ENCODE measurements around the gene RAB11FIP3. TPM values are rescaled to one million over a fixed set of nuclear protein-coding genes. Genes with fewer than 3 reads are reported as not detected.

Gene RAB11FIP3
- total and polyA plus RNA-seq, 2 donors, result 6.8 to 26.7 TPM

DNA sequence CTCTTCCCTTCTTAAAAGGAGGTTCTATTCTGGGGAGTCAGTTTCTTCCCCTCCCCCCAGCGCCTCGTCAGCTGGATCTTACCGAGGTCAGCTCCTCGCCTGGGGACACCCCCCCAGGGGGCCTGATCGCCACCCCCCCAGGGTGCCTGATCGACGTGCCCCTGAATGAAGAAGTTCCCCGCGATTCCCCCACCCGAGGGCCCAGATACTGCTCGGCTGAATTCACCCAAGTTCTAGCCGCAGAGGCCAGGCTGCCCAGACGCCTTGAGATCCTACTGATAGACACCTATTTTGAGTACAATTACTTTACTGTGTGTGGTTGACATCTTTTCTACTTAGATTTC is 1.4 kb downstream of the RAB11FIP3 start:
- H3K36me3 ChIP-seq (ENCODE audit: control insufficient read depth in 2 of 2, insufficient read depth in 2 of 2, low read length in 1 of 2), result peaks cover 0 to 3% of the 10 kb centered on the region in 2 donors
- peak in 1 of 9 donors; percentile 6 for DNase-seq (ENCODE audit: low read depth in 6 of 9, low spot score in 9 of 9)
- H3K27me3 ChIP-seq (ENCODE audit: control insufficient read depth in 2 of 2, insufficient read depth in 1 of 2, low read length in 1 of 2), result peaks cover 0 to 40% of the 10 kb centered on the region in 2 donors
- 30% methylated on average over 13 of the region's 13 CpGs for WGBS
- H3K9me3 ChIP-seq (ENCODE audit: control insufficient read depth in 2 of 2, insufficient read depth in 1 of 2, low read length in 1 of 2), result no peaks in the 10 kb centered on the region
- no peak overlapping the region for H3K27ac ChIP-seq (ENCODE audit: low read depth in 1 of 2, low read length in 1 of 2)
- peaks cover 16 to 22% of the 10 kb centered on the region in 2 donors for H3K4me1 ChIP-seq (ENCODE audit: control insufficient read depth in 2 of 2, insufficient read depth in 2 of 2, low read length in 2 of 2)
- peak overlapping the region; percentile 53 to 85 for H3K4me3 ChIP-seq (ENCODE audit: low read length in 2 of 2)

DNA sequence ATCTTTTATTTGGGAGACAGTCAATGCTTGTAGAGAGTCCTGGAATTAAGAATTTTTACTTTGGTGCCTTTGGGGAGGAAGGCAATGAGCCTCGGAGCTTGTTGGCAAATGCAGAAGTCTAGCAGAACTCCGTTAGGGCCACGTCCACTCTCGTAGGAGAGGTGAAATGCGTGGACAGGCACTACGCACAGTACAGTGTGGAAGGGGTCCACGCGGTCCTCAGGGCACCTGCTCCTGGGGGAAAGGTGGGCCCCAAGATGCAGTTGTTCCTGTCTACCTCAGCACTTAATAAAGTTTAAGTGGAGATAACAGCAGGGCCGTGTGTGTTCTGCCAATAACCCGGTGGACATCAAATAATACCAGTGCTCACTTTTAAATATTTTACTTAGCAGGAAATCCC is 1.8 kb downstream of the RAB11FIP3 start:
- no peak for DNase-seq (ENCODE audit: low read depth in 6 of 9, low spot score in 9 of 9)
- Histone ChIP-seq H3K27ac (ENCODE audit: low read depth in 1 of 2, low read length in 1 of 2) (no peak overlapping the region), H3K27me3 (ENCODE audit: control insufficient read depth in 2 of 2, insufficient read depth in 1 of 2, low read length in 1 of 2) (peaks cover 0 to 40% of the 10 kb centered on the region in 2 donors), H3K36me3 (ENCODE audit: control insufficient read depth in 2 of 2, insufficient read depth in 2 of 2, low read length in 1 of 2) (peaks cover 0 to 3% of the 10 kb centered on the region in 2 donors), H3K4me3 (ENCODE audit: low read length in 2 of 2) (peak overlapping the region in 1 of 2 donors; percentile 7), H3K9me3 (ENCODE audit: control insufficient read depth in 2 of 2, insufficient read depth in 1 of 2, low read length in 1 of 2) (no peaks in the 10 kb centered on the region), H3K4me1 (ENCODE audit: control insufficient read depth in 2 of 2, insufficient read depth in 2 of 2, low read length in 2 of 2) (peaks cover 16 to 22% of the 10 kb centered on the region in 2 donors)
- 94% methylated on average over 10 of the region's 10 CpGs for WGBS

DNA sequence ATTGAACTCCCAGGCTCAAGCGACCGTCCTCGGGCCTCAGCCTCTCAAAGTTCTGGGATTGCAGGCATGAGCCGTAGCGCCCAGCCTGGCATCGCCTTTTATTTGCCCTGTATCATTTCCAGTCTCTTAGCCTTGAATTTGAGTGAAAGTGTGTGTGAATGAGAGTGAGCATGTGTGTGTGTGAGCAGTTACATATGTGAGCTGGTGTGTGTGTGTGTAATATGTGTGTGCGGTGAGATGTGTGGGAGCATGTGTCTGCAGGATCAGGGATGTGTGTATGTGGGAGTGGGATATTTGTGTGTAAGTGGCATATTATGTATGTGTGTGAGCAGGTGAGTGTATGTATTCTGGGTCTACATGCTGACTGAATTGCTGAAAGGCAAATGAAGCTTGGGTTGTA is 5.5 kb downstream of the RAB11FIP3 start:
- 98% methylated on average over 7 of the region's 7 CpGs for WGBS
- no peak for DNase-seq (ENCODE audit: low read depth in 6 of 9, low spot score in 9 of 9)

DNA sequence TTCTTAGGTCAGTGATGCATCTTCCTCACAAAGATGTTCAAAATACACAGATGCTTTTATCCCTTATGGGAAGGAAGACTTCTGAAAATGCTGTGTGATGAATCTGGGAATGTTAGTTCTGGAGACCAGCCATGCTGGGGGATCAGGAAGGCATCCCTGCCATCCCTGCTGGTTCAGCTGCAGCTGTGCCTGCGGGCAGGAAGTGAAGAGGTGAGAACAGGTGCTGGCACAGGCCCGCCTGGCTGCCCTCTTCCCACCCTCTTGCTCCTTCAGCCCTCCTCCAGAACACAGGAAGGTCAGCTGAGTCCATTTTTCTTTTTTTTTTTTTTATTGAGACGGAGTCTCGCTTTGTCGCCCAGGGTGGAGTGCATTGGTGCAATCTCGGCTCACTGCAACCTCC is 15.2 kb downstream of the RAB11FIP3 start:
- DNase-seq (ENCODE audit: low read depth in 6 of 9, low spot score in 9 of 9), result no peak
- H3K27ac ChIP-seq (ENCODE audit: low read depth in 1 of 2, low read length in 1 of 2), result no peak overlapping the region
- H3K9me3 ChIP-seq (ENCODE audit: control insufficient read depth in 2 of 2, insufficient read depth in 1 of 2, low read length in 1 of 2), result peaks cover 0 to 4% of the 10 kb centered on the region in 2 donors
- H3K4me3 ChIP-seq (ENCODE audit: low read length in 2 of 2), result no peak overlapping the region
- H3K27me3 ChIP-seq (ENCODE audit: control insufficient read depth in 2 of 2, insufficient read depth in 1 of 2, low read length in 1 of 2), result no peaks in the 10 kb centered on the region
- H3K36me3 ChIP-seq (ENCODE audit: control insufficient read depth in 2 of 2, insufficient read depth in 2 of 2, low read length in 1 of 2), result peaks cover 0 to 4% of the 10 kb centered on the region in 2 donors
- H3K4me1 ChIP-seq (ENCODE audit: control insufficient read depth in 2 of 2, insufficient read depth in 2 of 2, low read length in 2 of 2), result no peaks in the 10 kb centered on the region
- 84% methylated on average over 6 of the region's 6 CpGs for WGBS

More for the DNA sequence above, 5.5 kb downstream of the RAB11FIP3 start:
- Histone ChIP-seq H3K9me3 (ENCODE audit: control insufficient read depth in 2 of 2, insufficient read depth in 1 of 2, low read length in 1 of 2) (no peaks in the 10 kb centered on the region), H3K36me3 (ENCODE audit: control insufficient read depth in 2 of 2, insufficient read depth in 2 of 2, low read length in 1 of 2) (peaks cover 3% of the 10 kb centered on the region in 2 donors), H3K4me3 (ENCODE audit: low read length in 2 of 2) (no peak overlapping the region), H3K4me1 (ENCODE audit: control insufficient read depth in 2 of 2, insufficient read depth in 2 of 2, low read length in 2 of 2) (peaks cover 13% of the 10 kb centered on the region in 2 donors), H3K27ac (ENCODE audit: low read depth in 1 of 2, low read length in 1 of 2) (no peak overlapping the region), H3K27me3 (ENCODE audit: control insufficient read depth in 2 of 2, insufficient read depth in 1 of 2, low read length in 1 of 2) (peaks cover 0 to 14% of the 10 kb centered on the region in 2 donors)

DNA sequence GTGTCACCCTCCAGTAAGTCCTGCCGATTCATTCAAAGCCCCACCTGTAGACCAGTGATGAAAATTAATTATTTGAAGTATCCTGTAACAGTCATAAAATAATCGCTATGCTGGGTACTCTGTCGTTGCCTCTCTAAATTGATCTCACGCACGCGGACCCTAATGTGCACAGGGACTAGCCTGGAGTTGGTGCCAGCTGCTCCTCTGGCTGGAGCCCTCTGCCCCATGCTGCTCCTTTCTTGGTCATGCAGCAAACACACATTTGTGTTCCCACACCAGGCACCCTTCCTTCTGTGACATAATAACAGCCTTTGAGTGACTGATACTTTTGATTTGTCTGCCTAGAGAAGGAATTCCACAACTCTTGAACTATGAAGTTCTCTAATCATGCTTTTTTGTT is 16.0 kb downstream of the RAB11FIP3 start:
- 98% methylated on average over 6 of the region's 6 CpGs for WGBS
- Histone ChIP-seq H3K4me1 (ENCODE audit: control insufficient read depth in 2 of 2, insufficient read depth in 2 of 2, low read length in 2 of 2) (no peaks in the 10 kb centered on the region), H3K27me3 (ENCODE audit: control insufficient read depth in 2 of 2, insufficient read depth in 1 of 2, low read length in 1 of 2) (no peaks in the 10 kb centered on the region), H3K4me3 (ENCODE audit: low read length in 2 of 2) (no peak overlapping the region), H3K36me3 (ENCODE audit: control insufficient read depth in 2 of 2, insufficient read depth in 2 of 2, low read length in 1 of 2) (peaks cover 0 to 4% of the 10 kb centered on the region in 2 donors), H3K27ac (ENCODE audit: low read depth in 1 of 2, low read length in 1 of 2) (no peak overlapping the region), H3K9me3 (ENCODE audit: control insufficient read depth in 2 of 2, insufficient read depth in 1 of 2, low read length in 1 of 2) (peaks cover 0 to 4% of the 10 kb centered on the region in 2 donors)
- DNase-seq (ENCODE audit: low read depth in 6 of 9, low spot score in 9 of 9), result no peak

DNA sequence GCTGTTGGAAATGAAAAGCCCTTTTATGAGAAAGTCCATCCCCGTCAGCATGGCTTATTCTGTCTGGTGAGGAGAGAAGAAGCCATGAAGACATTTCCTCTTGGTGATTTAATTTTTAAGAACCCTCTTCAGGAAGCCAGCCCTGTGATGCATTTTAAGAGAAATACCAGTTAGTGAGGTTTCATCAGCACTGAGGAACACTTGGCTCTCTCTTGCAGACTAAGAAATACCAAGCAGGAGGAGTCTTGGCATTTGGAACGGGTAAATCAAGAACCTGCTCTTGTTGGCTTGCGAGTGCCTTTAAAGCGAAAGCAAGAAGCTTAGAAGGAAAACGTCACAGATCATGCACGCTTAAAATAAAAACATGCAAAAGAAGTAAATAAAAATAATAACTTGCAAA is 17.5 kb downstream of the RAB11FIP3 start:
- DNase-seq (ENCODE audit: low read depth in 6 of 9, low spot score in 9 of 9), result no peak
- 96% methylated on average over 6 of the region's 6 CpGs for WGBS
- H3K27ac ChIP-seq (ENCODE audit: low read depth in 1 of 2, low read length in 1 of 2), result no peak overlapping the region

DNA sequence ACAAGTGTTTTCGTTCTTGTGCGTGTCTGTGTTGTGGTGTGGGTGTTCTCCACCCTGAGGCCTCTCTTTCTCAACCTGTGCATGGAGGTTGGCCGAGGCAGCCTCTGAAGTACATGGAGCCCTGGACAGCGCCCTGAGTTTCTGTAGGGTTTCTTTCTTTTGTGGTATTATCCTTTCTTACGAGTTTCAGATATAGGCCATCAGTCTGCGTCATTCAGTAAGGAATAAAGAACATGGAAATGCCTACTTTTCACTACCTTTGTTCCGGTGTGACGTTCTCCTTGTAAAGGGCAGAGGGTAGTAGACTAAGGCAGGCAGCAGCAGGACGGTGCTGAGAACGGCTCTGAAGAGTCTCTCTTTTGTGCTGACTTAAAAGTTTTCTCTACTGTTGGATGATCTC is 18.6 kb downstream of the RAB11FIP3 start:
- Histone ChIP-seq H3K4me1 (ENCODE audit: control insufficient read depth in 2 of 2, insufficient read depth in 2 of 2, low read length in 2 of 2) (no peaks in the 10 kb centered on the region), H3K9me3 (ENCODE audit: control insufficient read depth in 2 of 2, insufficient read depth in 1 of 2, low read length in 1 of 2) (no peaks in the 10 kb centered on the region), H3K36me3 (ENCODE audit: control insufficient read depth in 2 of 2, insufficient read depth in 2 of 2, low read length in 1 of 2) (peaks cover 0 to 4% of the 10 kb centered on the region in 2 donors), H3K4me3 (ENCODE audit: low read length in 2 of 2) (no peak overlapping the region), H3K27me3 (ENCODE audit: control insufficient read depth in 2 of 2, insufficient read depth in 1 of 2, low read length in 1 of 2) (no peaks in the 10 kb centered on the region), H3K27ac (ENCODE audit: low read depth in 1 of 2, low read length in 1 of 2) (no peak overlapping the region)
- DNase-seq (ENCODE audit: low read depth in 6 of 9, low spot score in 9 of 9), result no peak
- 96% methylated on average over 10 of the region's 10 CpGs for WGBS

More for the DNA sequence above, 17.5 kb downstream of the RAB11FIP3 start:
- H3K36me3 ChIP-seq (ENCODE audit: control insufficient read depth in 2 of 2, insufficient read depth in 2 of 2, low read length in 1 of 2), result peaks cover 0 to 4% of the 10 kb centered on the region in 2 donors
- no peaks in the 10 kb centered on the region for H3K4me1 ChIP-seq (ENCODE audit: control insufficient read depth in 2 of 2, insufficient read depth in 2 of 2, low read length in 2 of 2)
- H3K27me3 ChIP-seq (ENCODE audit: control insufficient read depth in 2 of 2, insufficient read depth in 1 of 2, low read length in 1 of 2), result no peaks in the 10 kb centered on the region
- H3K9me3 ChIP-seq (ENCODE audit: control insufficient read depth in 2 of 2, insufficient read depth in 1 of 2, low read length in 1 of 2), result no peaks in the 10 kb centered on the region
- no peak overlapping the region for H3K4me3 ChIP-seq (ENCODE audit: low read length in 2 of 2)

DNA sequence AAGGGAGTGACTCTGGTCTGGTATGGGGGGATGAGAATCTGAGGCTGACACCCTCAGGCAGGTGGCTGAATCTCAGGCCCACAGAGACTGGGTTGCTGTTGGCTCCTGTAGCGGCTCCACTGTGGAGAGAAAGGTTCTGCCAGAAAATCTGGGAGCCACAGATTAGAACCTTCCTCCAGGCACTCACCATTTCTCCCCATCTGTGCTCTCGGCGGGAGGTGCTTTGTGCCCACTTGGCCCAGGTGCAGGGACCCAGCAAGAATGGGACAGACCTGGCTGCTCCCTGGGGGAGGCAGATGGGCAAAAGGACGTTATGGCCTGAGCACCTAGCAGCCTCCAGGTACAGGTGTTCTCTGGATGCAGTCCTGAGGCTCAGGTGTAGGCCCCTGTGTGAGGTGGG is 20.1 kb downstream of the RAB11FIP3 start:
- no peak for DNase-seq (ENCODE audit: low read depth in 6 of 9, low spot score in 9 of 9)
- Histone ChIP-seq H3K9me3 (ENCODE audit: control insufficient read depth in 2 of 2, insufficient read depth in 1 of 2, low read length in 1 of 2) (no peaks in the 10 kb centered on the region), H3K4me3 (ENCODE audit: low read length in 2 of 2) (no peak overlapping the region), H3K27ac (ENCODE audit: low read depth in 1 of 2, low read length in 1 of 2) (no peak overlapping the region), H3K36me3 (ENCODE audit: control insufficient read depth in 2 of 2, insufficient read depth in 2 of 2, low read length in 1 of 2) (no peaks in the 10 kb centered on the region), H3K27me3 (ENCODE audit: control insufficient read depth in 2 of 2, insufficient read depth in 1 of 2, low read length in 1 of 2) (no peaks in the 10 kb centered on the region), H3K4me1 (ENCODE audit: control insufficient read depth in 2 of 2, insufficient read depth in 2 of 2, low read length in 2 of 2) (peaks cover 0 to 3% of the 10 kb centered on the region in 2 donors)
- 93% methylated on average over 4 of the region's 4 CpGs for WGBS

DNA sequence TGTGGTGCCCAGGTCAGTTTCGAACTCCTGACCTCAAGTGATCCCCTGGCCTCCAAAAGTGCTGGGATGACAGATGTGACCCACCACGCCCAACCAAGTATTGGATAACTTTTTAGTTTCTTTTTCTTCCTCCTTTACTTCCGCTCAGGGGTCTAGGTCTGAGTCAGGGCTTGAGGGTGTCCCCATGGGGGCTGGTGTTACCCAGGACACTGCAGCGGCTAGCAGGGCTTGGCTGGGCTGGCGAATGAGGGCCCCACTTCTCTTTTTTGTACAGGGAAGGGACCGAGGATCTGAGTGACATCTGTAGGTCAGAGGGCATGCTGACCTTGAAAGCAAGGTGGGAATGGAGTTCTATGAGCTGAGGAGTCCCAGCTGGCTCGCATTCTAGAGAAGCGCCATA is 24.9 kb downstream of the RAB11FIP3 start:
- 95% methylated on average over 8 of the region's 8 CpGs for WGBS
- no peaks in the 10 kb centered on the region for H3K36me3 ChIP-seq (ENCODE audit: control insufficient read depth in 2 of 2, insufficient read depth in 2 of 2, low read length in 1 of 2)
- peaks cover 0 to 6% of the 10 kb centered on the region in 2 donors for H3K4me1 ChIP-seq (ENCODE audit: control insufficient read depth in 2 of 2, insufficient read depth in 2 of 2, low read length in 2 of 2)
- DNase-seq (ENCODE audit: low read depth in 6 of 9, low spot score in 9 of 9), result no peak
- no peak overlapping the region for H3K27ac ChIP-seq (ENCODE audit: low read depth in 1 of 2, low read length in 1 of 2)
- H3K9me3 ChIP-seq (ENCODE audit: control insufficient read depth in 2 of 2, insufficient read depth in 1 of 2, low read length in 1 of 2), result no peaks in the 10 kb centered on the region
- no peaks in the 10 kb centered on the region for H3K27me3 ChIP-seq (ENCODE audit: control insufficient read depth in 2 of 2, insufficient read depth in 1 of 2, low read length in 1 of 2)
- no peak overlapping the region for H3K4me3 ChIP-seq (ENCODE audit: low read length in 2 of 2)

All from thymus (tissue), 11 donors.